Uterus (tissue), 4 donors: ENCODE data around the gene EEF1AKMT4. TPM values are rescaled to one million over a fixed set of nuclear protein-coding genes. Genes with fewer than 3 reads are reported as not detected.

Experiments used
- DNase-seq, 2 donors: peaks; one replicate each; pipeline ENCODE4 v3.0.0-alpha.2; 2019 to 2020
- H3K27ac ChIP-seq, 2 donors: fragments of 200-600 bp; sonication (generic); 1 replicate in 1 of 2; 2 replicates in 1 of 2; pipeline ENCODE4 v1.5.1; 2016 to 2018
- H3K27me3 ChIP-seq, 2 donors: fragments of 200-600 bp; sonication (generic); one replicate each; pipeline ENCODE4 v1.5.1; 2018 to 2019; ENCODE audit warnings: control low read depth in 1 of 2
- H3K36me3 ChIP-seq, 2 donors: fragments of 200-600 bp; sonication (generic); one replicate each; pipeline ENCODE4 v1.5.1; 2019; ENCODE audit warnings: control low read depth in 1 of 2
- H3K4me1 ChIP-seq, 2 donors: fragments of 200-600 bp; sonication (generic); one replicate each; pipeline ENCODE4 v1.5.1; 2018 to 2019; ENCODE audit warnings: control low read depth in 1 of 2
- H3K4me3 ChIP-seq, 2 donors: fragments of 200-600 bp; sonication (generic); 1 replicate in 1 of 2; 2 replicates in 1 of 2; pipeline ENCODE4 v1.5.1; 2018 to 2019; ENCODE audit warnings: mild to moderate bottlenecking in 1 of 2
- H3K9me3 ChIP-seq, 2 donors: fragments of 200-600 bp; sonication (generic); one replicate each; pipeline ENCODE4 v1.5.1; 2019; ENCODE audit warnings: control low read depth in 1 of 2
- CTCF ChIP-seq, 4 experiments: fragments of 200-600 bp in 2 of 4; fragments of 450-650 bp in 2 of 4; sonication (generic) in 2 of 4; IDR thresholded peaks; one replicate each; pipeline ENCODE4 v1.5.1; 2016 to 2019; ENCODE audit warnings: antibody characterized with exemption in 4 of 4, mild to moderate bottlenecking in 2 of 4, moderate library complexity in 1 of 4
- POLR2A ChIP-seq, 2 donors: fragments of 450-650 bp; IDR thresholded peaks; one replicate each; pipeline ENCODE4 v1.6.1; 2016; ENCODE audit warnings: antibody characterized with exemption in 2 of 2, mild to moderate bottlenecking in 1 of 2, moderate library complexity in 1 of 2
- intact Hi-C: fragments of 100-400 bp; cut with DNase I; formaldehyde crosslinking; loops from one replicate; pipeline ENCODE4 v1.15.1; 2023; ENCODE audit warnings: low total_unique reads
- microRNA counts, 2 donors: library from miRNA; unstranded; fragments of <30 nt; microRNA quantifications; one replicate each; lab custom pipeline; 2016 to 2017
- microRNA-seq: library from miRNA; unstranded; fragments of <30 nt; microRNA quantifications from one replicate; pipeline ENCODE4, GENCODE V29; 2016; ENCODE audit warnings: borderline microRNAs expressed, borderline replicate concordance
- small RNA-seq: library from RNA; depleted of rRNA; stranded (forward); fragments of <200 nt; gene quantifications from one replicate; pipeline ENCODE3, GENCODE V24; 2016
- total RNA-seq, 4 donors: library from RNA; depleted of rRNA in 3 of 4; stranded (reverse); fragments of >200 nt in 3 of 4; gene quantifications; one replicate each; pipeline versions ENCODE4 v1.1.0 to v1.2.4, GENCODE V29; 2014 to 2023
- donor health status: DM: yes; HTN: yes; CAD: no.

EEF1AKMT4 gene
- total RNA-seq, 4 donors from 2014 or later = 0.51 to 4.7 (median 2.2) TPM

- H3K27me3 ChIP-seq = no peaks in the 10 kb centered on the region
- H3K36me3 ChIP-seq = no peaks in the 10 kb centered on the region
- no peak for TF ChIP-seq CTCF (IDR thresholded peaks at IDR 0.05)
- TF ChIP-seq POLR2A (IDR thresholded peaks at IDR 0.05) = no peak
- no peaks in the 10 kb centered on the region for H3K9me3 ChIP-seq
- no peak overlapping the region for H3K4me3 ChIP-seq
- H3K4me1 ChIP-seq = no peaks in the 10 kb centered on the region
- intact Hi-C loops = no loop called here
- DNase-seq = no peak
- H3K27ac ChIP-seq = no peak overlapping the region
These were observed 57.0 kb downstream of the EEF1AKMT4 start for GRCh38 chr3:184306341-184306972.

GRCh38 chr3:184307915-184308314, 58.4 kb downstream of the EEF1AKMT4 start:
- no peaks in the 10 kb centered on the region for H3K9me3 ChIP-seq
- TF ChIP-seq POLR2A (IDR thresholded peaks at IDR 0.05) (no peak), CTCF (IDR thresholded peaks at IDR 0.05) (no peak)
- no peaks in the 10 kb centered on the region for H3K27me3 ChIP-seq
- no peak overlapping the region for H3K4me3 ChIP-seq
- no peak overlapping the region for H3K27ac ChIP-seq
- intact Hi-C loops = no loop called here
- no peaks in the 10 kb centered on the region for H3K4me1 ChIP-seq
- H3K36me3 ChIP-seq = no peaks in the 10 kb centered on the region
- DNase-seq = no peak

MicroRNAs within 50 kb of the gene (microRNA counts, 767-probe panel; counts per million panel counts)
- microRNA hsa-miR-1224-3p (lab: Ali Mortazavi, UCI) (0 counts per million in 2 donors), microRNA hsa-miR-1224-5p (lab: Ali Mortazavi, UCI) (0 counts per million in 2 donors)

Small RNA genes within 50 kb of the gene (microRNA-seq; reads per million reads assigned to microRNA genes)
- gene MIR1224 = not detected

Small RNA genes within 50 kb of the gene (small RNA-seq; reads per million reads assigned to genes)
- gene MIR1224 = not detected

Other genes starting within 250 kb of the EEF1AKMT4 start
- gene ABCC5, start 231.8 kb upstream of the EEF1AKMT4 start, total RNA-seq = 10 to 100 TPM; 15.9 to 46.0 (median 23.3) TPM
- gene HTR3D, start 217.9 kb upstream of the EEF1AKMT4 start, total RNA-seq = not detected
- gene HTR3C, start 196.6 kb upstream of the EEF1AKMT4 start, total RNA-seq = under 1 TPM in 1 of 4 donors, not detected in 3; 0.29 TPM
- not detected for gene HTR3E, start 152.6 kb upstream of the EEF1AKMT4 start, total RNA-seq
- 10 to 100 TPM in 3 of 4 donors, 1 to 10 TPM in 1; 6.5 to 48.0 (median 32.3) TPM for gene EIF2B5, start 114.3 kb upstream of the EEF1AKMT4 start, total RNA-seq
- 10 to 100 TPM; 20.5 to 86.3 (median 57.4) TPM for gene DVL3, start 94.3 kb upstream of the EEF1AKMT4 start, total RNA-seq
- gene AP2M1, start 74.8 kb upstream of the EEF1AKMT4 start, total RNA-seq = 100 to 1,000 TPM in 3 of 4 donors, 10 to 100 TPM in 1; 81.8 to 248 (median 172) TPM
- 10 to 100 TPM; 11.8 to 73.0 (median 36.8) TPM for gene ABCF3, start 63.5 kb upstream of the EEF1AKMT4 start, total RNA-seq
- under 1 TPM in 1 of 4 donors, not detected in 3; 0.35 TPM for gene VWA5B2, start 20.1 kb upstream of the EEF1AKMT4 start, total RNA-seq
- 10 to 100 TPM; 16.5 to 77.1 (median 53.1) TPM for gene ALG3, start 710 bp upstream of the EEF1AKMT4 start, total RNA-seq
- gene CAMK2N2, start 11.9 kb downstream of the EEF1AKMT4 start, total RNA-seq = not detected
- gene ECE2, start 26.4 kb downstream of the EEF1AKMT4 start, total RNA-seq = not detected
- 100 to 1,000 TPM; 117 to 275 (median 147) TPM for gene PSMD2, start 49.6 kb downstream of the EEF1AKMT4 start, total RNA-seq
- 100 to 1,000 TPM; 133 to 269 (median 170) TPM for gene EIF4G1, start 64.9 kb downstream of the EEF1AKMT4 start, total RNA-seq
- 10 to 100 TPM; 13.2 to 42.6 (median 36.8) TPM for gene FAM131A, start 87.9 kb downstream of the EEF1AKMT4 start, total RNA-seq
- 10 to 100 TPM in 2 of 4 donors, 1 to 10 TPM in 1, under 1 TPM in 1; 0.77 to 20.8 (median 7.3) TPM for gene CLCN2, start 111.9 kb downstream of the EEF1AKMT4 start, total RNA-seq
- 100 to 1,000 TPM in 2 of 4 donors, 10 to 100 TPM in 2; 52.8 to 103 (median 82.7) TPM for gene POLR2H, start 112.0 kb downstream of the EEF1AKMT4 start, total RNA-seq
- gene THPO, start 128.5 kb downstream of the EEF1AKMT4 start, total RNA-seq = 1 to 10 TPM in 1 of 4 donors, under 1 TPM in 3; 0.29 to 4.7 (median 0.46) TPM
- 10 to 100 TPM; 15.9 to 57.1 (median 30.7) TPM for gene CHRD, start 130.4 kb downstream of the EEF1AKMT4 start, total RNA-seq